ENCODE measurements around the gene PNLIPRP3. TPM values are rescaled to one million over a fixed set of nuclear protein-coding genes. Genes with fewer than 3 reads are reported as not detected.

The PNLIPRP3 gene
- total RNA-seq, 1 donor from 2014 or later, result not detected

GRCh38 chr10:116522803-116523381 is 95.2 kb downstream of the PNLIPRP3 start:
- H3K9ac ChIP-seq (ENCODE audit: low read length), result no peak overlapping the region
- H3K27ac ChIP-seq (ENCODE audit: low read depth, low read length), result no peak overlapping the region
- no peak overlapping the region for H3K4me3 Mint-ChIP-seq (ENCODE audit: unreplicated experiment)
- no peaks in the 10 kb centered on the region for H3K36me3 Mint-ChIP-seq (ENCODE audit: low read depth, unreplicated experiment)
- no peaks in the 10 kb centered on the region for H3K36me3 ChIP-seq (ENCODE audit: insufficient read depth, low read length)
- H2AFZ ChIP-seq (ENCODE audit: low read depth, low read length), result no peak overlapping the region
- H3K4me2 ChIP-seq (ENCODE audit: low read length), result no peak overlapping the region
- FAIRE-seq (no peak), DNase-seq (ENCODE audit: low read depth) (no peak)
- H4K20me1 ChIP-seq (ENCODE audit: insufficient read depth, low read length), result no peaks in the 10 kb centered on the region
- H3K4me3 ChIP-seq (ENCODE audit: insufficient read depth, low read depth, low read length), result no peak overlapping the region
- H3K4me1 ChIP-seq (ENCODE audit: insufficient read depth, low read length), result no peaks in the 10 kb centered on the region
- no peaks in the 10 kb centered on the region for H3K9me3 ChIP-seq (ENCODE audit: insufficient read depth, low read depth, low read length)
- peak overlapping the region; percentile 47 for H3K27ac Mint-ChIP-seq (ENCODE audit: unreplicated experiment)
- no peaks in the 10 kb centered on the region for H3K9me3 Mint-ChIP-seq (ENCODE audit: unreplicated experiment)
- H3K4me1 Mint-ChIP-seq (ENCODE audit: low read depth, unreplicated experiment), result peaks cover 12% of the 10 kb centered on the region
- H3K27me3 Mint-ChIP-seq (ENCODE audit: low read depth, unreplicated experiment), result no peaks in the 10 kb centered on the region
- H3K27me3 ChIP-seq (ENCODE audit: insufficient read depth, low read length), result no peaks in the 10 kb centered on the region
- TF ChIP-seq EZH2 (IDR thresholded peaks at IDR 0.05; ENCODE audit: insufficient read depth, low read length) (no peak), CTCF (IDR thresholded peaks at IDR 0.05; ENCODE audit: insufficient read depth, low read depth, low read length) (no peak)
- no peaks in the 10 kb centered on the region for H3K79me2 ChIP-seq (ENCODE audit: insufficient read depth, low read length)

- Histone ChIP-seq H3K27ac (ENCODE audit: low read depth, low read length) (no peak overlapping the region), H3K27me3 (ENCODE audit: insufficient read depth, low read length) (no peaks in the 10 kb centered on the region), H3K4me1 (ENCODE audit: insufficient read depth, low read length) (no peaks in the 10 kb centered on the region), H3K4me3 (ENCODE audit: insufficient read depth, low read depth, low read length) (no peak overlapping the region), H3K36me3 (ENCODE audit: insufficient read depth, low read length) (no peaks in the 10 kb centered on the region), H3K4me2 (ENCODE audit: low read length) (no peak overlapping the region), H3K9me3 (ENCODE audit: insufficient read depth, low read depth, low read length) (no peaks in the 10 kb centered on the region), H3K79me2 (ENCODE audit: insufficient read depth, low read length) (no peaks in the 10 kb centered on the region), H2AFZ (ENCODE audit: low read depth, low read length) (no peak overlapping the region), H4K20me1 (ENCODE audit: insufficient read depth, low read length) (no peaks in the 10 kb centered on the region), H3K9ac (ENCODE audit: low read length) (no peak overlapping the region)
- Mint-ChIP-seq H3K4me1 (ENCODE audit: low read depth, unreplicated experiment) (peaks cover 18% of the 10 kb centered on the region), H3K9me3 (ENCODE audit: unreplicated experiment) (peaks cover 3% of the 10 kb centered on the region), H3K27me3 (ENCODE audit: low read depth, unreplicated experiment) (peaks cover 4% of the 10 kb centered on the region), H3K27ac (ENCODE audit: unreplicated experiment) (no peak overlapping the region), H3K4me3 (ENCODE audit: unreplicated experiment) (no peak overlapping the region), H3K36me3 (ENCODE audit: low read depth, unreplicated experiment) (no peaks in the 10 kb centered on the region)
- TF ChIP-seq CTCF (IDR thresholded peaks at IDR 0.05; ENCODE audit: insufficient read depth, low read depth, low read length) (no peak), EZH2 (IDR thresholded peaks at IDR 0.05; ENCODE audit: insufficient read depth, low read length) (no peak)
- DNase-seq (ENCODE audit: low read depth), result no peak
- no peak for FAIRE-seq
These were observed 97.1 kb downstream of the PNLIPRP3 start for GRCh38 chr10:116524736-116525135.

GRCh38 chr10:116526219-116526618 is 98.6 kb downstream of the PNLIPRP3 start:
- no peak overlapping the region for H3K4me3 Mint-ChIP-seq (ENCODE audit: unreplicated experiment)
- no peaks in the 10 kb centered on the region for H3K4me1 ChIP-seq (ENCODE audit: insufficient read depth, low read length)
- H3K36me3 ChIP-seq (ENCODE audit: insufficient read depth, low read length), result no peaks in the 10 kb centered on the region
- peaks cover 3% of the 10 kb centered on the region for H3K9me3 Mint-ChIP-seq (ENCODE audit: unreplicated experiment)
- TF ChIP-seq CTCF (IDR thresholded peaks at IDR 0.05; ENCODE audit: insufficient read depth, low read depth, low read length), result no peak
- TF ChIP-seq EZH2 (IDR thresholded peaks at IDR 0.05; ENCODE audit: insufficient read depth, low read length), result no peak
- H3K27me3 Mint-ChIP-seq (ENCODE audit: low read depth, unreplicated experiment), result peaks cover 4% of the 10 kb centered on the region
- no peak overlapping the region for H3K9ac ChIP-seq (ENCODE audit: low read length)
- H3K9me3 ChIP-seq (ENCODE audit: insufficient read depth, low read depth, low read length), result no peaks in the 10 kb centered on the region
- FAIRE-seq (no peak), DNase-seq (ENCODE audit: low read depth) (no peak)
- H3K36me3 Mint-ChIP-seq (ENCODE audit: low read depth, unreplicated experiment), result no peaks in the 10 kb centered on the region
- H3K4me3 ChIP-seq (ENCODE audit: insufficient read depth, low read depth, low read length), result no peak overlapping the region
- H3K27me3 ChIP-seq (ENCODE audit: insufficient read depth, low read length), result no peaks in the 10 kb centered on the region
- no peak overlapping the region for H3K4me2 ChIP-seq (ENCODE audit: low read length)
- no peaks in the 10 kb centered on the region for H3K79me2 ChIP-seq (ENCODE audit: insufficient read depth, low read length)
- H2AFZ ChIP-seq (ENCODE audit: low read depth, low read length), result no peak overlapping the region
- no peak overlapping the region for H3K27ac ChIP-seq (ENCODE audit: low read depth, low read length)
- no peaks in the 10 kb centered on the region for H4K20me1 ChIP-seq (ENCODE audit: insufficient read depth, low read length)
- peaks cover 18% of the 10 kb centered on the region for H3K4me1 Mint-ChIP-seq (ENCODE audit: low read depth, unreplicated experiment)
- no peak overlapping the region for H3K27ac Mint-ChIP-seq (ENCODE audit: unreplicated experiment)

Measured in astrocyte (in vitro differentiated cells and primary cell).